ENCODE data around the gene PNPLA8.

The PNPLA8 gene

DNA sequence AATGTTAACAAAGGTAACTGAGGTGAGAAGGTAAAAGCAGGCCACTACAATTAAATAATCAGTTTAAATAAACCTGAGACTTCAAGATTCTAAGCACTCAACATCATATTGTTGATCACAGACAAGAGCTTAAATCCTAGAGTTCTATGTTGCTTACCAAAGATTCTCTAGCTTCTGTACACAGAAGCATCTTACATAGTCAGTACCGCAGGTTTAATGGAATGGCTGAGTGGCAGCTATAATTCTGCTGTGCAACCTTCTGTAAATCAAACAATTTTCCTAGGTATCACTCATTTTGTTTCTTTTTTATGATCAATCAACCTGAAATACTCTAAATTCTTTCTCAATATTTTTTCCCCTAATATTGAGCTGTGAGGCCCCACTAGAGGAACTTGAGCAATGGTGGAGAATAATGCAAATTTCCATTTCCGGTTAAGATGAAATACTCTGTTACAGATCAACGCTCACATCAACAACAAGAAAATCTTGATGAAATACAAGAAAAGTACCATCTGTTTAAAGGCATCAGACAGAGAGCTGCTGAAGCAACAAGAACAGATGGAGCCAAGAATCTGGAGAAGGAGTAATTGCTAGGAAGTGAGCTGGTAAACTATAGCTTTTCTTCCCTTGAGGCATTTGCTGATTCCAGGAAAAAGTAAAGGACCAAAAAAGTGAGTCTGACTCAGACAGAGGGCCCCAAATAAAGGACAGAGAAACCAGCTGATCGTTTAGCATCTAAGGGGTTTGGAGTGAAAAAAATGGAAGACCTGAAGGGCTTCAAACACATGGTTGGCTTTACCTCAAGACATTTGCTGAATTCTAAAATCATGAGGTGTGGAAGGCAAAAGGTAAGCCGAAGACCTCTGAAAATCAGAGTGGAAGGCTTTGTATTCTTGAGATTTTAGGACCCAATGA is 22.6 kb downstream of the PNPLA8 start:
- TF ChIP-seq, protein P1, sequence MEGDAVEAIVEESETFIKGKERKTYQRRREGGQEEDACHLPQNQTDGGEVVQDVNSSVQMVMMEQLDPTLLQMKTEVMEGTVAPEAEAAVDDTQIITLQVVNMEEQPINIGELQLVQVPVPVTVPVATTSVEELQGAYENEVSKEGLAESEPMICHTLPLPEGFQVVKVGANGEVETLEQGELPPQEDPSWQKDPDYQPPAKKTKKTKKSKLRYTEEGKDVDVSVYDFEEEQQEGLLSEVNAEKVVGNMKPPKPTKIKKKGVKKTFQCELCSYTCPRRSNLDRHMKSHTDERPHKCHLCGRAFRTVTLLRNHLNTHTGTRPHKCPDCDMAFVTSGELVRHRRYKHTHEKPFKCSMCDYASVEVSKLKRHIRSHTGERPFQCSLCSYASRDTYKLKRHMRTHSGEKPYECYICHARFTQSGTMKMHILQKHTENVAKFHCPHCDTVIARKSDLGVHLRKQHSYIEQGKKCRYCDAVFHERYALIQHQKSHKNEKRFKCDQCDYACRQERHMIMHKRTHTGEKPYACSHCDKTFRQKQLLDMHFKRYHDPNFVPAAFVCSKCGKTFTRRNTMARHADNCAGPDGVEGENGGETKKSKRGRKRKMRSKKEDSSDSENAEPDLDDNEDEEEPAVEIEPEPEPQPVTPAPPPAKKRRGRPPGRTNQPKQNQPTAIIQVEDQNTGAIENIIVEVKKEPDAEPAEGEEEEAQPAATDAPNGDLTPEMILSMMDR (IDR thresholded peaks at IDR 0.05; ENCODE audit: extremely low read depth, missing control alignments): no peak
- peak; percentile 25 for DNase-seq (ENCODE audit: low spot score)

DNA sequence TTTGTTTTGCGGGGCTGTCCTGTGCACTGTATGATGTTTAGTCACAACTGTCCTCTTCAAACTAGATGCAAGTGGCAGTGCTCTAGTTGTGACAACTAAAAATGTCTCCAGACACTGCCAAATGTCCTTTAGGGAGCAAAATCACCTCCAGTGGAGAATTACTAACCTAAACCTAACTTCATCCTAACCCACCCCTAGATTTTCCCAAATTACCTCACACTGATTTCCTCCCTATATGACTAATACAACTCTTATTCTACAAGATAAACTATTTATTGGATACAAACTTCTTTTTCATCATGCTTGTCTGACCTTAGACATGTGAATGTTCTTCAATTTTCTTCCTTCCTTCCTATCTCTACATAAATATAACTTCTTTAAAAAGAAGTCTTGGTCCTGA is 26.4 kb downstream of the PNPLA8 start:
- DNase-seq (ENCODE audit: low spot score): no peak
- TF ChIP-seq, protein P1 (IDR thresholded peaks at IDR 0.05; ENCODE audit: extremely low read depth, missing control alignments): no peak

DNA sequence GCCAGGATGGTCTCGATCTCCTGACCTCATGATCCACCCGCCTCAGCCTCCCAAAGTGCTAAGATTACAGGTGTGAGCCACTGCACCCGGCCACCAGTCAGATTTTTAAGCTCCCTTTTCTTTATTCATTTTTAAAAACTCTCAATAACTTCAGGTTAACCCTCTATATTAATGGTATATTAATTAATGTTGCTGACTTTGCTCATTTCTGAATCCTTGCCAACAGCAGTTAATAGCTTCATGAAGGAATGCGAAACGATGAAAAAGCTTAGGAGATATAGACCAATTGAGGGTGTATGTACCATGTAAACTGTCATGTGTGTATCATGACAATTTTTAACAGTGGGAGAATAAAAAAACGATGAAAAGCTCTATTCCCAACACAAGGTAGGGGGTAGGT is 27.5 kb downstream of the PNPLA8 start:
- DNase-seq (ENCODE audit: low spot score): no peak
- TF ChIP-seq, protein P1 (IDR thresholded peaks at IDR 0.05; ENCODE audit: extremely low read depth, missing control alignments): no peak

DNA sequence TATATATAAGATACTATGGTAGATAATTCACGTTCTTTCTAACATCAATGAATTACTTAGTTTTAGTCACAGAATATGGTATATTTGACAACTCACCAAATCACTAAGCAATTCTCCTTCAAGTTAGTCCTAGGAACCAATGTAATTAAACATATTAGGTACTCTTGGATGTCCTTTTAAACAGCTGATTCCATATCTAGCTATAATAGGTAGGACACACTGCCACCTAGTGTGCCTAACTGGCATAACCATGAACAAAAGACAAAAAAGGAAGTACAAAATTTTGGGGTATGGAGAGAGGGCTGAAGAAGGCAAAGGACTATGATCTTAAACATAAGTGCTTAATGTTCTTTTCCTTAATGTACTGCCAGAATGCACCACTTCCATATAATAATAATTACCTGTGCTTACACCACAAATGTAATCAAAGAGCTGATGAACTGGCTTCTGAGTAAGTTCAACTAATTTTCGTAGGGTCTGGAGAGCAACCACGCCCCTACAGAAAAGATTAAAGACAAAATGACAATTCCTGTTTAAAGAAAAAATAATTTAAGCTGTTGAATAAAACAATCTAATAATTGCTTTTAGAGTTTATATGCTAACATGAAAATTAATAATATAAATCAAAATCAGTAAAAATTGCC is 28.7 kb downstream of the PNPLA8 start:
- DNase-seq (ENCODE audit: low spot score): peak; percentile 44
- TF ChIP-seq, protein P1 (IDR thresholded peaks at IDR 0.05; ENCODE audit: extremely low read depth, missing control alignments): peak; percentile 67

DNA sequence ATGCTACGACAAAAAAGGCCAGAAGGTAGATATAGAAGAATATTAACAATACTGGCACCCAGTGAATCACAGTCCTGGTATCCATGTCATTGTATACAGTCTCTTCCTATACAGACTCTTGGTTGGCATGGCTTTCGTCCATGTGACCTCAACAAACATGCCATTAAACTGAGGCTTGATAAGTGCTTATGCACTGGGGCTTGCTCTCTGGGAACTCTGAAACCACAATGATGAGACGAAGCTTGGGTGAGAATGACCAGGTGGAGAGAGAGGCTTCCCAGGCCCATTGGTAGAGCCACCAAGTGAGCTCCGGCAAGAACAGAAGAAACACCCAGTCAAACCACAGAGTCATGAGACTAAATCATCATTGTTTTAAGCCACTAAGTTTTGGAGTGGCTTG is 33.2 kb downstream of the PNPLA8 start:
- no peak for DNase-seq (ENCODE audit: low spot score)

DNA sequence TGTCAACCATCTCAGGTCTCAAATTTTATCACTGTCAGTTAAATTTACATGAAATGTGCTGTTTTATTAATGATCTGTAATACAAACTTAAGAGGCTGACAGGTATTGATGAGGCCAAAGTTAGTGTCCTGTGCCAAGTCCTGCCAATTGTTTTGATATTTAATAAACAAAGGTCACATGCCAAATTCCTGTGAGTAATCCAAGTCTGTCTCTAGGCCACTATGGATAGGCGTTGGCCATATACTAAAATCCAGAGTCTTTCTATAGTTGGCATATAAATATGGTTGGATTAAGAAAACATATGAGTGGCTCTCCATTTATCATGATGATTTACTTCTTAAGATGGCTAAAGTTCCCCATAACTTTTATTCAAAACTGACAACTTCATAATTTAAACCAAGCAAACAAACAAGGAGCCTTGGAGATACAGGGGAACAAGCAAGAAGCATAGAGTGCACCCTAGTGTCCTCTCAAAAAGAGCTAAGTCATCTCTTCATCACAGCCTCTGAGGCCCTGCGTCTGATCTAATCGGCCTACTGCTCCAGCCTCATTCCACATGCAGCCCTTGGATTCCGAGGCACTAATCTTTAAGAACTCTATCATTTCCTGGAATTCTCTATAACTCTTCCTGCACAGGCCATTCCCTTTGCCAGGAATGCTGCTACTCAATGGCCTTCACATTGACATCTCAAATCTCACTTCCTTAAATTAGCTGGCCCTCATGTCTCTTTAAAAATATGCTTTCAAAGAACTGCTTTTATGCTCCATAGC is 37.0 kb downstream of the PNPLA8 start:
- TF ChIP-seq, protein P1 (IDR thresholded peaks at IDR 0.05; ENCODE audit: extremely low read depth, missing control alignments): no peak

More for the DNA sequence above, 33.2 kb downstream of the PNPLA8 start:
- TF ChIP-seq, protein P1 (IDR thresholded peaks at IDR 0.05; ENCODE audit: extremely low read depth, missing control alignments): no peak

More for the DNA sequence above, 37.0 kb downstream of the PNPLA8 start:
- DNase-seq (ENCODE audit: low spot score): no peak

Data from GM20000 (cell line).